Occipital lobe (tissue), 2 donors: Measurements from ENCODE around the gene RGS1. TPM values are rescaled to one million over a fixed set of nuclear protein-coding genes. Genes with fewer than 3 reads are reported as not detected.

Experiments used
- DNase-seq: peaks from one replicate; lab custom pipeline; 2025; lab: John Stamatoyannopoulos, UW
- total RNA-seq: library from RNA; depleted of rRNA; stranded (reverse); fragments of >200 nt; gene quantifications from one replicate; pipeline ENCODE4 v1.2.3, GENCODE V29; 2014

RGS1 gene, protein sequence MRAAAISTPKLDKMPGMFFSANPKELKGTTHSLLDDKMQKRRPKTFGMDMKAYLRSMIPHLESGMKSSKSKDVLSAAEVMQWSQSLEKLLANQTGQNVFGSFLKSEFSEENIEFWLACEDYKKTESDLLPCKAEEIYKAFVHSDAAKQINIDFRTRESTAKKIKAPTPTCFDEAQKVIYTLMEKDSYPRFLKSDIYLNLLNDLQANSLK
- total RNA-seq, result 18.1 TPM

GRCh38 chr1:192575499-192576189, at the start of gene RGS1:
RGS1 (plus strand) TSS chr1:192575773; CDS start chr1:192575793, 20 bp downstream.
- no peak for DNase-seq

GRCh38 chr1:192527111-192527795, 48.3 kb upstream of the RGS1 start:
- DNase-seq, result no peak

GRCh38 chr1:192527950-192528349, 47.6 kb upstream of the RGS1 start:
- no peak for DNase-seq

DNA sequence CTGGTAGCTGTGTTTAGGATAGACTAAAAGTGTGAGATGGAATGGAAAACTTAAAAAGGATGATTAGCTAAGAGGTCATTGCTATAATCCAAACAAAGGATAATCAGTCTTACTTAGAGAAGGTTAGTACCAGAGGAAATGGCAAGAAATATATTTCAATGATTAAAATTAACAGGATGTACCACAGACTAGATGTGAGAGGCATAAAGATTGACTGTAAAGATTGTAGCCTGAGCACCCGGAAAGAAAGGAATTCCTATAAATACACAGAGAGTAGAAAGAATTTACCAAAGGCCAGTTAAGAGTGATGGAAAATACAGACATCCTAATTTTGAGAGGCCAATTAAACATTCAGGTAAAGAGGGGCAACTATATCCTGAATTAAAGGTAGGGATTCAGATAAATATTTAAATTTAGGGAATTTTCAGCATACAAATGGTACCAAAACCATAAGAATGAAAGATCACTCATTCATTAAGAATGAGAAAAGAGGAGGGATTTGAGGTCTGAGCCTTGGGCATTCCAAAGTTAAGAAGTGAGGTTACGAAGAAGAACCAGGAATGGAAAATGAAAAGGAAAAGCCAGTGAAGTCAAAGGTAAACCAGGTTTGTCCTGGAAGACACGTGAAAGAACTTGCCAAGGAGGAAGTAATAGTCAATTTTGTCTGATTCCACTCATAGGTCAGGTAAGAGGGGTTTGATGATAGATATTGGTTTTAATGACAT, 46.4 kb upstream of the RGS1 start:
- DNase-seq, result no peak

DNA sequence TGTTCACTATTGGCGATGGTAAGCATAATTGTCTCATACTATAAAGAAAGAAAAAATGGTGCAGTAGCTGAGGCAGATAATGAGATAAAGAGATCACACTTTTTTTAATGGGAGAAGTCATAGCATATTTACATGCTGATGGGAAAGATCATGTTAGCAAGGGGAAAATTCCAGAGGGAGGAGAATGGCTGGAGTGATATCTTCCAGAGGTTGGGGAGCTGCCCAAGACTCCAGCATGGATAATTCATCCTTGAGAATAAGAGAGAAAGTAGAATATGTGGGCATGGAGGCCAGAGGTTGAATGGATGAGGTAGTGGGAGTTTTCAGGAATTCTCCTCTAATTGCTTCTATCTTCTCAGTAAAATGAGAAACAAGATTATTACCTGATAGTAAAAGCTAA, 45.8 kb upstream of the RGS1 start:
- DNase-seq, result no peak

DNA sequence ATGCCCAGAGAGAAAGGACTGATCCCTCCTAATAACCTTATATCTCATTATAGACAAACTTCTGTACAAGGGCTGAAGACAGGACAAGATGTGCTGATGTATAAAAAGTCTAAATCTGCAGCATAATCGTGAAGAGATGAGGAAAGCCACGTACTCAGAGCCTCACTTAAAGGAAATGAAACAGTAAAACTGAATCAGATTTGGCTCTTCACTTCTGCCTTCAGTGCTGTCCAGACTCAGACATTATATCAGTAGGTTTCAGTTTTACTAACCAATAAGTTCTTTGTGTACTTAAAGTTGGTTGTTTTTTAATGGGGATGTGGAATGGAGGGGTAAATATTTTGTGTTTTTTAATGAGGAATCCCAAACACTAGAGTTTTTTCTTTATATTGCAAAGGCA, 45.3 kb upstream of the RGS1 start:
- no peak for DNase-seq

GRCh38 chr1:192531037-192531703, 44.4 kb upstream of the RGS1 start:
- peak; percentile 7 for DNase-seq

DNA sequence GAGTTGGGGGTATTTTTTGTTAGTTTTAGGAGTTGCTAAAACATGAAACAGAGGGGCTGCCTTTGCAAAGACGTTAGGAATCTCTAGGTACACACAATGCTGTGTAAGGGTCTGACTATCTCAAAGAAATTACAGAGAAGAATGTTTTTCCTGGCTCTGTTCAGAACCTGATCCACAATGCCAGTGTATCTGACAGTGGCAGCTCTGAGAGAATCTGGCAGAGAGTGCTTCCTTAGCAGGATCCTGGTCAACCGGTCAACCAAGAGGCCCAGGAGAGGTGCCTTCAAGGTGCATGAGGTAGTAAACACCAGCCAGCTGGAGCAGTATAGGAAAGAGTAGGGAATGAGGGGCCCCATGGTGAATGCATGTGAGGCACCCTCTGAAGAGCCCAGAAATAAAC, 40.9 kb upstream of the RGS1 start:
- DNase-seq, result no peak

- DNase-seq, result no peak
Measured at GRCh38 chr1:192535916-192536664, 39.5 kb upstream of the RGS1 start.

DNA sequence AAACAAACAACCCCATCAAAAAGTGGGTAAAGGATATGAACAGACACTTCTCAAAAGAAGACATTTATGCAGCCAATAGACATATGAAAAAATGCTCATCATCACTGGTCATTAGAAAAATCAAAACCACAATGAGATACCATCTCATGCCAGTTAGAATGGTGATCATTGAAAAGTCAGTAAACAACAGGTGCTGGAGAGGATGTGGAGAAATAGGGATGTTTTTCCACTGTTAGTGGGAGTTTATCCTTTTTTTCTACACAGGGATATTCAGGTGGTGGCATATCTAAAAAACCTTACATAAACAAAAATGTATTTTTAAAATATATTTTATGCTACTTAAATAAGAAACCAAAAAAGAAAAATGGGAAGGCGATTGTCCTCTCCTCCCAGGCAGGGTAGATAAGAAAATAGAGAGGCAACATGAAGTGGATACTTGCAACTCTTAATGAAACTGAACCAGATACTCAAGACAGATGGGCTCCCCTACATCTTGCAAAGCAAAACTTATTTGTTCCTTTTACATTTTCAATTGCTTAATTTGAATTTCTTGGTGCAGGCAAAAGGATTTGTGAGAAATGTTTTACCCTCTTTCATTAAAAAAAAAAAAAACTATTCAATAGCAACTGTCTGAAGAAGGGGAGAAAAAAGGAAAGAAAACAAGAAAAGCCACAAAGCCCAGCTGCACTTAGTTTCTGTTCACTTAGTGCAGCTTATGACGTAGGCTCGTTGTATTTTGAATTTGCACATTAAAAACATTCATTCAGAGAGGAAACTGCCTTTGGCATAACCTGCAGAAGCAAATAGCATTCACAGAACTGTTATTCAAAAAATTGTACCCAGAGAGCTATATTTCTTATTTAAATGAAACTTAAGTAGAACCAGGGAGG, 36.9 kb upstream of the RGS1 start:
- no peak for DNase-seq

- no peak for DNase-seq
Measured at GRCh38 chr1:192539297-192540092, 36.1 kb upstream of the RGS1 start.

GRCh38 chr1:192543445-192543844, 32.1 kb upstream of the RGS1 start:
- DNase-seq, result no peak

- no peak for DNase-seq
Measured at GRCh38 chr1:192545896-192546521, 29.6 kb upstream of the RGS1 start.

- DNase-seq, result no peak
Measured at GRCh38 chr1:192546596-192547190, 28.9 kb upstream of the RGS1 start.

DNA sequence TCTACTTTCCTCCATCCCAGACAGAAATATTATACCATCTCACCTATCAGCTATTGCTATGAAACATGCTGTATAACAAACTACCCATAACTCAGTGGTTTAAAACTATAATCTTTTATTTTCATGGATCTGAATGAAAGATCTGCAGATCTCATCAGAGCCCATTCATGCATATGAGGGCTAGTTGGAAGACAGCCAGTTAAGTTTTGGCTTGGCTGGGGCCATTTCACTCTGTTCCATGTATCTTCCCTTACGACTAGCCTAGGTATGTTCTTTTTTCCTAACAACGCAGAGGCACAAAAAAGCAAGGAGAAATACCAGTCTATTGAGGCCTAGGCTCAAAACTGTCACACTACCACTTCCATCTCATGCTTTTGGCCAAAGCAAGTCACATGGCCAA, 28.1 kb upstream of the RGS1 start:
- no peak for DNase-seq

GRCh38 chr1:192549937-192550336, 25.6 kb upstream of the RGS1 start:
- DNase-seq, result no peak

DNA sequence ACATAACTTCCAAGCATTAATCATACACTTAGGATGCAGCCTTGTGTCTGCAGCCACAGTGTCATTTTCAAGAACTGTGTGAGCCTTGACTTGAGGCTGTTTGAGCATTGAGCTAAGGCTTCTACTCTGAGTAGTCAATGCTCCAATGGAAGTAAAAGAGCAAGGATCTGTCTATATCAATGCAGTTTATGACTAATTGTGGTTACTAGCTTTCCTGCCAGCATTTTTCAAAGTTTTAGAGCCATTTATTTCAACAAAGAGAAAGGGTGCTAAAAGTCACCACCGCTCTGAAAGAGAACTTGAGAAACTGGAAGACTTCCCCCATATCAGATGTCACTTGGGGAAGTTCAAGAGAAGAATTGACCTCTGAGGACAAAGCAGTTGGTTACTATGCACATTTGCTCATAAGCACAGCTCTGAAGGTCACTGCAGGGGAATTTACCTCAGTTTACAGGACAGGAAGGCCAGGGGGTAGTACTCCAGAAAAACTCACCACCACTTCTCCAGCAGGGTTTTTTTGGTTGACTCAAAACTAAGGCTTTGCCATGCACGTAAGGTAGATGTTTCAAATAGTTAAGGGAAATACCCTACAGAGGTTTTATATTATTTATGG, 24.5 kb upstream of the RGS1 start:
- DNase-seq, result no peak

DNA sequence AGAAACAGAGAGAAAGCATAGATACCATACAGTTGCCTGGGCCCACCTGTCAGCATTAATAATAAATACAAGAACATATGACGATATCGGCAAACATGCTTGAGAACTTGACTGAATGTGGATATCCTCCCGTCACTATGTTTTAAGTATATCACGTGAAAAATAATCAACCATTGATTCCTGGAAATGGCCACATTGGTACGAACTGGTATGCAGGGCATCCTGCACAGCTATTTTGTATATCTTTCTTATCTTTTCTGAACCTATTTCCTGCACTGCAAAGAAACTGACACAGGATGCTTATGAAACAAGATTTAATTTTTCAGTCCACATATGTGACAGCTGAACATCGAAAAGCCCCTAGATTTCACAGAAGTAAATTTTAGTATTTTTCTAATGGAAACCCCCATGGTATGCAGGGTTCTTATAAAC, 22.8 kb upstream of the RGS1 start:
- DNase-seq, result no peak
